ENCODE results near the gene PEX5L.

DNA sequence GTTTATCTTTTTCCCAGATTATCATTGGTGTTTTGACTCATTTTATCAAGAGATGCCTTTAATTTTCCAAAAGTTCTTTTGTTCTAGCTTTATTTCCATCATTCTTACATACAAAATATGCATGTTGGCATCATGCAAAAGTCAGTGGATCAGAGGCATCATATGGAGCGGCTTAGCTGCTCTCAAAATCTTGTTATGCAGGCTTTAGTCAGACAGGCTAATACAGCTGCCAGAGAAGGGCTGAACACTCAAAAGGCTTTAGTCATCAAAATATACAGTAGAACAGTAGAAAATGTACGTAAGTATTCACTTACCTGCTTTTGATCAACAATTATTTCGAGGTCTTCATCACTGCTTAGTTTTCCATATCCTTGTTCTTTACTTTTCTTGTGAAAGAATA lies 65.5 kb downstream of the PEX5L start:
- TF ChIP-seq, protein P1, sequence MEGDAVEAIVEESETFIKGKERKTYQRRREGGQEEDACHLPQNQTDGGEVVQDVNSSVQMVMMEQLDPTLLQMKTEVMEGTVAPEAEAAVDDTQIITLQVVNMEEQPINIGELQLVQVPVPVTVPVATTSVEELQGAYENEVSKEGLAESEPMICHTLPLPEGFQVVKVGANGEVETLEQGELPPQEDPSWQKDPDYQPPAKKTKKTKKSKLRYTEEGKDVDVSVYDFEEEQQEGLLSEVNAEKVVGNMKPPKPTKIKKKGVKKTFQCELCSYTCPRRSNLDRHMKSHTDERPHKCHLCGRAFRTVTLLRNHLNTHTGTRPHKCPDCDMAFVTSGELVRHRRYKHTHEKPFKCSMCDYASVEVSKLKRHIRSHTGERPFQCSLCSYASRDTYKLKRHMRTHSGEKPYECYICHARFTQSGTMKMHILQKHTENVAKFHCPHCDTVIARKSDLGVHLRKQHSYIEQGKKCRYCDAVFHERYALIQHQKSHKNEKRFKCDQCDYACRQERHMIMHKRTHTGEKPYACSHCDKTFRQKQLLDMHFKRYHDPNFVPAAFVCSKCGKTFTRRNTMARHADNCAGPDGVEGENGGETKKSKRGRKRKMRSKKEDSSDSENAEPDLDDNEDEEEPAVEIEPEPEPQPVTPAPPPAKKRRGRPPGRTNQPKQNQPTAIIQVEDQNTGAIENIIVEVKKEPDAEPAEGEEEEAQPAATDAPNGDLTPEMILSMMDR (conservative IDR thresholded peaks at IDR 0.05) = no peak
- no peak for TF ChIP-seq EZH2 (IDR thresholded peaks at IDR 0.05; ENCODE audit: low read depth)

Data from PC-9 (cell line).